ENCODE data around the gene CDCP1. TPM values are rescaled to one million over a fixed set of nuclear protein-coding genes. Genes with fewer than 3 reads are reported as not detected.

Gene CDCP1
- total RNA-seq, 1 donor, result 7.6 TPM

GRCh38 chr3:45123581-45124269 lies 22.5 kb downstream of the CDCP1 start:
- H3K4me3 ChIP-seq (ENCODE audit: insufficient read depth, low read length), result no peak overlapping the region
- H4K20me1 ChIP-seq (ENCODE audit: insufficient read depth, low read length), result no peaks in the 10 kb centered on the region

GRCh38 chr3:45123030-45123429 lies 23.1 kb downstream of the CDCP1 start:
- Histone ChIP-seq H3K79me2 (ENCODE audit: insufficient read depth, low read length) (peaks cover 21% of the 10 kb centered on the region), H3K27me3 (ENCODE audit: insufficient read depth, low read length) (no peaks in the 10 kb centered on the region), H2AFZ (ENCODE audit: low read length) (no peak overlapping the region), H3K4me1 (ENCODE audit: insufficient read depth, low read length) (peaks cover 37% of the 10 kb centered on the region), H3K4me3 (ENCODE audit: insufficient read depth, low read length) (no peak overlapping the region), H3K9me3 (ENCODE audit: low read depth, low read length) (no peaks in the 10 kb centered on the region), H4K20me1 (ENCODE audit: insufficient read depth, low read length) (no peaks in the 10 kb centered on the region), H3K36me3 (ENCODE audit: insufficient read depth, low read length) (no peaks in the 10 kb centered on the region), H3K4me2 (ENCODE audit: insufficient read depth, low read length) (peak overlapping the region; percentile 42), H3K27ac (ENCODE audit: low read depth, low read length) (peak overlapping the region; percentile 88)
- DNase-seq (ENCODE audit: insufficient read length, low spot score, missing footprints), result peak; percentile 56
- TF ChIP-seq CTCF (IDR thresholded peaks at IDR 0.05; ENCODE audit: extremely low read depth, low read depth, low read length), result no peak

More at GRCh38 chr3:45123581-45124269, 22.5 kb downstream of the CDCP1 start:
- H3K4me1 ChIP-seq (ENCODE audit: insufficient read depth, low read length), result peaks cover 37% of the 10 kb centered on the region
- H3K9me3 ChIP-seq (ENCODE audit: low read depth, low read length), result no peaks in the 10 kb centered on the region
- no peak for TF ChIP-seq CTCF (IDR thresholded peaks at IDR 0.05; ENCODE audit: extremely low read depth, low read depth, low read length)
- H3K79me2 ChIP-seq (ENCODE audit: insufficient read depth, low read length), result peaks cover 25% of the 10 kb centered on the region
- DNase-seq (ENCODE audit: insufficient read length, low spot score, missing footprints), result peak; percentile 58
- no peaks in the 10 kb centered on the region for H3K27me3 ChIP-seq (ENCODE audit: insufficient read depth, low read length)
- peak overlapping the region; percentile 42 for H3K4me2 ChIP-seq (ENCODE audit: insufficient read depth, low read length)
- H3K36me3 ChIP-seq (ENCODE audit: insufficient read depth, low read length), result no peaks in the 10 kb centered on the region
- H2AFZ ChIP-seq (ENCODE audit: low read length), result no peak overlapping the region
- H3K27ac ChIP-seq (ENCODE audit: low read depth, low read length), result peak overlapping the region; percentile 88

GRCh38 chr3:45120359-45121158 lies 25.6 kb downstream of the CDCP1 start:
- Histone ChIP-seq H3K4me3 (ENCODE audit: insufficient read depth, low read length) (no peak overlapping the region), H3K4me1 (ENCODE audit: insufficient read depth, low read length) (peaks cover 32% of the 10 kb centered on the region), H3K36me3 (ENCODE audit: insufficient read depth, low read length) (no peaks in the 10 kb centered on the region), H3K27ac (ENCODE audit: low read depth, low read length) (peak overlapping the region; percentile 38), H3K79me2 (ENCODE audit: insufficient read depth, low read length) (peaks cover 5% of the 10 kb centered on the region), H3K4me2 (ENCODE audit: insufficient read depth, low read length) (no peak overlapping the region), H3K27me3 (ENCODE audit: insufficient read depth, low read length) (no peaks in the 10 kb centered on the region), H2AFZ (ENCODE audit: low read length) (no peak overlapping the region), H4K20me1 (ENCODE audit: insufficient read depth, low read length) (no peaks in the 10 kb centered on the region), H3K9me3 (ENCODE audit: low read depth, low read length) (no peaks in the 10 kb centered on the region)
- DNase-seq (ENCODE audit: insufficient read length, low spot score, missing footprints), result peak; percentile 55
- TF ChIP-seq CTCF (IDR thresholded peaks at IDR 0.05; ENCODE audit: extremely low read depth, low read depth, low read length), result no peak

- Histone ChIP-seq H3K9me3 (ENCODE audit: low read depth, low read length) (no peaks in the 10 kb centered on the region), H2AFZ (ENCODE audit: low read length) (no peak overlapping the region), H3K4me3 (ENCODE audit: insufficient read depth, low read length) (no peak overlapping the region), H3K79me2 (ENCODE audit: insufficient read depth, low read length) (peaks cover 4% of the 10 kb centered on the region), H3K4me1 (ENCODE audit: insufficient read depth, low read length) (peaks cover 25% of the 10 kb centered on the region), H3K27me3 (ENCODE audit: insufficient read depth, low read length) (no peaks in the 10 kb centered on the region), H3K36me3 (ENCODE audit: insufficient read depth, low read length) (no peaks in the 10 kb centered on the region), H3K4me2 (ENCODE audit: insufficient read depth, low read length) (no peak overlapping the region), H3K27ac (ENCODE audit: low read depth, low read length) (no peak overlapping the region), H4K20me1 (ENCODE audit: insufficient read depth, low read length) (no peaks in the 10 kb centered on the region)
- no peak for TF ChIP-seq CTCF (IDR thresholded peaks at IDR 0.05; ENCODE audit: extremely low read depth, low read depth, low read length)
- DNase-seq (ENCODE audit: insufficient read length, low spot score, missing footprints), result no peak
Observed at GRCh38 chr3:45119824-45120358, 26.3 kb downstream of the CDCP1 start.

All from osteoblast (primary cell).